Measurements from ENCODE around the gene ANKS1B.

DNA sequence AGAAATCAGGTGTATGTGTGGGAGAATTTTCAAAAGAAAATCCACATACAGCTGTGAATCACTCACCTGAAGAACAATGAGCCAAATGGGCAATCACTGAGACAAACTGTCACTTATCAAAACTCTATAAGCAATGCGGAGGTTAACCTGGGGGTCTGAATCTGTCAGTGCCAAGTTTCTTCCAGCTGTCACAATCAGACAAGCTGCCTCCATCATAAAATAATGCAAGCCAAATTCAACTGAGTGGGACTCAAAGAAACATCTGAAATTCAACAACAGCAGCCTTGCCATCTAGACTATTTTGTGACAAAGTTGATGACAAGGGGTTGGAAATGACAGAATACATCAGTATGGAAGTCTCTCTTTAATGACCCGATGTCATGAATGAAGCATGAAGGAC lies 276.9 kb downstream of the ANKS1B start:
- TF ChIP-seq CTCF (IDR thresholded peaks at IDR 0.05) (no peak), POLR2A (IDR thresholded peaks at IDR 0.05) (no peak)
